Astrocyte (in vitro differentiated cells and primary cell): ENCODE data around the gene RNF149. TPM values are rescaled to one million over a fixed set of nuclear protein-coding genes. Genes with fewer than 3 reads are reported as not detected.

Source experiments
- DNase-seq: peaks from one replicate; pipeline ENCODE4 v3.0.0-alpha.2; 2010; ENCODE audit warnings: low read depth
- FAIRE-seq: peaks from 2 replicates; lab custom pipeline; 2011; peaks lifted over from hg19 to GRCh38; lab: Jason Lieb, UNC
- H2AFZ ChIP-seq: 2 replicates; pipeline ENCODE4 v1.6.0; 2012; ENCODE audit warnings: low read depth, low read length, inconsistent platforms
- H3K27ac ChIP-seq: 2 replicates; pipeline ENCODE4 v1.5.1; 2011; ENCODE audit warnings: low read depth, low read length, inconsistent platforms
- H3K27me3 ChIP-seq: 2 replicates; pipeline ENCODE4 v1.6.0; 2011; ENCODE audit warnings: low read length, inconsistent platforms; ENCODE audit not compliant: insufficient read depth
- H3K36me3 ChIP-seq: 2 replicates; pipeline ENCODE4 v1.5.1; 2011; ENCODE audit warnings: low read length, inconsistent platforms; ENCODE audit not compliant: insufficient read depth
- H3K4me1 ChIP-seq: 2 replicates; pipeline ENCODE4 v1.5.1; 2011; ENCODE audit warnings: low read length, inconsistent platforms; ENCODE audit not compliant: insufficient read depth
- H3K4me2 ChIP-seq: 2 replicates; pipeline ENCODE4 v1.6.0; 2012; ENCODE audit warnings: low read length, inconsistent platforms
- H3K4me3 ChIP-seq: 2 replicates; pipeline ENCODE4 v1.5.1; 2011; ENCODE audit warnings: low read depth, mild to moderate bottlenecking, low read length, inconsistent platforms; ENCODE audit not compliant: insufficient read depth
- H3K79me2 ChIP-seq: 2 replicates; pipeline ENCODE4 v1.6.0; 2012; ENCODE audit warnings: mild to moderate bottlenecking, low read length, inconsistent platforms; ENCODE audit not compliant: insufficient read depth
- H3K9ac ChIP-seq: 2 replicates; pipeline ENCODE4 v1.6.0; 2012; ENCODE audit warnings: mild to moderate bottlenecking, low read length, inconsistent platforms
- H3K9me3 ChIP-seq: 2 replicates; pipeline ENCODE4 v1.5.1; 2012; ENCODE audit warnings: low read depth, mild to moderate bottlenecking, low read length, inconsistent platforms; ENCODE audit not compliant: insufficient read depth
- H4K20me1 ChIP-seq: 2 replicates; pipeline ENCODE4 v1.6.0; 2012; ENCODE audit warnings: low read length, inconsistent platforms; ENCODE audit not compliant: insufficient read depth
- H3K27ac Mint-ChIP-seq: one replicate; pipeline ENCODE4 v1.8.0; 2021; ENCODE audit warnings: mild to moderate bottlenecking, mixed read lengths; ENCODE audit not compliant: unreplicated experiment
- H3K27me3 Mint-ChIP-seq: one replicate; pipeline ENCODE4 v1.8.0; 2021; ENCODE audit warnings: low read depth, mixed read lengths; ENCODE audit not compliant: unreplicated experiment
- H3K36me3 Mint-ChIP-seq: one replicate; pipeline ENCODE4 v1.8.0; 2021; ENCODE audit warnings: low read depth, mixed read lengths; ENCODE audit not compliant: unreplicated experiment
- H3K4me1 Mint-ChIP-seq: one replicate; pipeline ENCODE4 v1.8.0; 2021; ENCODE audit warnings: low read depth, mixed read lengths; ENCODE audit not compliant: unreplicated experiment
- H3K4me3 Mint-ChIP-seq: one replicate; pipeline ENCODE4 v1.8.0; 2021; ENCODE audit warnings: mild to moderate bottlenecking, moderate library complexity, mixed read lengths; ENCODE audit not compliant: unreplicated experiment
- H3K9me3 Mint-ChIP-seq: one replicate; pipeline ENCODE4 v1.8.0; 2021; ENCODE audit warnings: mild to moderate bottlenecking, mixed read lengths; ENCODE audit not compliant: unreplicated experiment
- CTCF ChIP-seq: IDR thresholded peaks from 2 replicates; pipeline ENCODE4 v1.5.1; 2011; ENCODE audit warnings: low read depth, mild to moderate bottlenecking, inconsistent platforms, low read length, moderate library complexity; ENCODE audit not compliant: insufficient read depth
- EZH2 ChIP-seq: IDR thresholded peaks from 2 replicates; pipeline ENCODE4 v1.6.1; 2012; ENCODE audit warnings: mild to moderate bottlenecking, low read length, inconsistent platforms; ENCODE audit not compliant: insufficient read depth
- total RNA-seq: library from RNA; stranded (reverse); gene quantifications from 2 replicates; pipeline ENCODE4 v1.2.1, GENCODE V29; 2021

The RNF149 gene
- total RNA-seq, 1 donor from 2014 or later, result 36.4 TPM

GRCh38 chr2:101311696-101312017, 3.2 kb upstream of the RNF149 start:
- Histone ChIP-seq H3K27ac (no peak overlapping the region), H3K9ac (no peak overlapping the region), H3K27me3 (no peaks in the 10 kb centered on the region), H2AFZ (no peak overlapping the region), H3K4me1 (peaks cover 5% of the 10 kb centered on the region), H3K4me3 (no peak overlapping the region), H4K20me1 (peaks cover 12% of the 10 kb centered on the region), H3K79me2 (peaks cover 19% of the 10 kb centered on the region), H3K9me3 (no peaks in the 10 kb centered on the region), H3K36me3 (no peaks in the 10 kb centered on the region), H3K4me2 (no peak overlapping the region)
- Mint-ChIP-seq H3K9me3 (peaks cover 4% of the 10 kb centered on the region), H3K36me3 (no peaks in the 10 kb centered on the region), H3K4me3 (no peak overlapping the region), H3K4me1 (peaks cover 9% of the 10 kb centered on the region), H3K27me3 (no peaks in the 10 kb centered on the region), H3K27ac (no peak overlapping the region)
- no peak for DNase-seq
- FAIRE-seq, result no peak
- no peak for TF ChIP-seq EZH2
- no peak for TF ChIP-seq CTCF

- Histone ChIP-seq H3K9ac (no peak overlapping the region), H3K9me3 (no peaks in the 10 kb centered on the region), H3K4me1 (peaks cover 11% of the 10 kb centered on the region), H3K4me2 (no peak overlapping the region), H4K20me1 (peaks cover 18% of the 10 kb centered on the region), H3K79me2 (peaks cover 25% of the 10 kb centered on the region), H2AFZ (no peak overlapping the region), H3K4me3 (no peak overlapping the region), H3K27ac (no peak overlapping the region), H3K27me3 (no peaks in the 10 kb centered on the region), H3K36me3 (no peaks in the 10 kb centered on the region)
- Mint-ChIP-seq H3K4me3 (no peak overlapping the region), H3K4me1 (peaks cover 13% of the 10 kb centered on the region), H3K27me3 (no peaks in the 10 kb centered on the region), H3K27ac (no peak overlapping the region), H3K9me3 (peaks cover 2% of the 10 kb centered on the region), H3K36me3 (no peaks in the 10 kb centered on the region)
- FAIRE-seq (no peak), DNase-seq (no peak)
- TF ChIP-seq CTCF (no peak), EZH2 (no peak)
These were observed 2.6 kb upstream of the RNF149 start for GRCh38 chr2:101310834-101311695.

- Histone ChIP-seq H3K4me3 (no peak overlapping the region), H2AFZ (no peak overlapping the region), H3K36me3 (no peaks in the 10 kb centered on the region), H3K27ac (no peak overlapping the region), H3K27me3 (no peaks in the 10 kb centered on the region), H3K4me1 (peaks cover 19% of the 10 kb centered on the region), H3K9ac (no peak overlapping the region), H3K4me2 (no peak overlapping the region), H3K9me3 (no peaks in the 10 kb centered on the region), H3K79me2 (peaks cover 33% of the 10 kb centered on the region), H4K20me1 (peaks cover 26% of the 10 kb centered on the region)
- TF ChIP-seq EZH2 (no peak), CTCF (no peak)
- H3K9me3 Mint-ChIP-seq, result peaks cover 2% of the 10 kb centered on the region
- DNase-seq, result no peak
- H3K4me1 Mint-ChIP-seq, result peaks cover 21% of the 10 kb centered on the region
- FAIRE-seq, result no peak
- H3K4me3 Mint-ChIP-seq, result no peak overlapping the region
- H3K27ac Mint-ChIP-seq, result no peak overlapping the region
- no peaks in the 10 kb centered on the region for H3K27me3 Mint-ChIP-seq
- H3K36me3 Mint-ChIP-seq, result no peaks in the 10 kb centered on the region
These were observed 1.8 kb upstream of the RNF149 start for GRCh38 chr2:101310090-101310833.
